Islet of Langerhans (tissue), 1 donor: Measurements from ENCODE around the gene PCP4L1.
"Not testable (repeated sequence)": the region's sequence is repeated elsewhere in the genome, so short reads cannot be mapped to it uniquely, and the experiment has no call there.

ENCODE experiments used
- FAIRE-seq: peaks from one replicate; lab custom pipeline; 2011; peaks lifted over from hg19 to GRCh38; lab: Jason Lieb, UNC

Gene PCP4L1

GRCh38 chr1:161315841-161316674, 57.5 kb downstream of the PCP4L1 start:
- FAIRE-seq = not testable (repeated sequence)

DNA sequence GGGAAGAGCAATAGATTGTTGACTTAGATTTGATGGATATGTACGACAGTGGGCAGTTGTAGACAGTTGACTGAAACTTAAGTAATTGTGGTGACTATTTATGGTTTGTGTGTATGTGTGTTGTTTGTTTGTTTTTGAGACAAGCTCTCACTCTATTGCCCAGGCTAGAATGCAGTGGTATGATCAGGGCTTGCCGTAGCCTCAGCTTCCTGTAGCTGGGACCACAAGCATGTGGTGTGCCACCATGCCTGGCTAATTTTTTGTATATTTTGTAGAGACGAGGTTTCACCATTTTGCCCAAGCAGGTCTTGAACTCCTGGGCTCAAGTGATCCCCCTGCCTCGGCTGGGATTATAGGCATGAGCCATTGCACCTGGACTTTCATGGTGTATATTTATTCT, 65.5 kb downstream of the PCP4L1 start:
- no peak for FAIRE-seq

GRCh38 chr1:161330346-161330745, 71.8 kb downstream of the PCP4L1 start:
- FAIRE-seq = no peak

GRCh38 chr1:161333166-161333565, 74.6 kb downstream of the PCP4L1 start:
- FAIRE-seq = no peak
